ENCODE results near the gene NOXO1. TPM values are rescaled to one million over a fixed set of nuclear protein-coding genes. Genes with fewer than 3 reads are reported as not detected.
"Not testable (repeated sequence)": the region's sequence is repeated elsewhere in the genome, so short reads cannot be mapped to it uniquely, and the experiment has no call there.

Gene NOXO1
- total and polyA plus RNA-seq, 9 of the 15 experiments (the other 6 are each of a cell fraction or from before 2014, with no cell fraction given), result not detected

DNA sequence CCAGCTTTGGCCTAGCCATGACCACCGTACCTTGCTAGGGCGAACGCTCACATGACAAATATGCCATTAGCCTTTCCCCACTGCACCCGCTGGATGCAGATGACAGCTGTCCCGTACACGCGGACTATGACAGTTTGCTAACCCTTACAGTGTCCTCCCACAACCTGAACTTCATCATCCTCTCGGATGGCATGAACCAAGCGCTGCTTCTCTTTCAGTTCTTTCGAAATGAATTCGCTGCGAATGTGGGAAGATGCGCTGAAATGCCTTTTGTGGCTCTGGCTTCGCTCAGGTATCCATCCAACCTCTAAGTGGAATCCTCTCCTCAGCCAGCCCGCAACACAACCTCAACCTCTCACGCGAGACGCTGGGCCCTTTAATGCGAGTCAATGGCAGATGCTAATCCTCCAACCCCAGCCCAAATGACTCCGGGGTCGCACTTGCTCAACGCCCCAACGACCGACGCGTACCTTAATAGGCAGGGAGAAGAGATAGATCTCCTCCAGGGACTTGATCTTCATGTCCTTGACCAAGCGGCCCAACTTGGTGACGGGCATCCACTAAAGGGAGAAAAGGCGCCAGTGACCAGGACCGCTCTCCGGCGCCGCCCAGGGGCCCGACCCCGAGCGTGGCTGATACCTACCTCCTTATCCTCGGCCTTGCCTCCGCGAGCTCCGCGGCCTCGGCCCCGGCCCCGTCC, 17.3 kb downstream of the NOXO1 start (continued):
- TF ChIP-seq, protein P1, sequence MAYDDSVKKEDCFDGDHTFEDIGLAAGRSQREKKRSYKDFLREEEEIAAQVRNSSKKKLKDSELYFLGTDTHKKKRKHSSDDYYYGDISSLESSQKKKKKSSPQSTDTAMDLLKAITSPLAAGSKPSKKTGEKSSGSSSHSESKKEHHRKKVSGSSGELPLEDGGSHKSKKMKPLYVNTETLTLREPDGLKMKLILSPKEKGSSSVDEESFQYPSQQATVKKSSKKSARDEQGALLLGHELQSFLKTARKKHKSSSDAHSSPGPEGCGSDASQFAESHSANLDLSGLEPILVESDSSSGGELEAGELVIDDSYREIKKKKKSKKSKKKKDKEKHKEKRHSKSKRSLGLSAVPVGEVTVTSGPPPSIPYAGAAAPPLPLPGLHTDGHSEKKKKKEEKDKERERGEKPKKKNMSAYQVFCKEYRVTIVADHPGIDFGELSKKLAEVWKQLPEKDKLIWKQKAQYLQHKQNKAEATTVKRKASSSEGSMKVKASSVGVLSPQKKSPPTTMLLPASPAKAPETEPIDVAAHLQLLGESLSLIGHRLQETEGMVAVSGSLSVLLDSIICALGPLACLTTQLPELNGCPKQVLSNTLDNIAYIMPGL (CRISPR knock-in tag; IDR thresholded peaks at IDR 0.05), result peak; percentile 71; the same call in 1 of the 2 replicates

DNA sequence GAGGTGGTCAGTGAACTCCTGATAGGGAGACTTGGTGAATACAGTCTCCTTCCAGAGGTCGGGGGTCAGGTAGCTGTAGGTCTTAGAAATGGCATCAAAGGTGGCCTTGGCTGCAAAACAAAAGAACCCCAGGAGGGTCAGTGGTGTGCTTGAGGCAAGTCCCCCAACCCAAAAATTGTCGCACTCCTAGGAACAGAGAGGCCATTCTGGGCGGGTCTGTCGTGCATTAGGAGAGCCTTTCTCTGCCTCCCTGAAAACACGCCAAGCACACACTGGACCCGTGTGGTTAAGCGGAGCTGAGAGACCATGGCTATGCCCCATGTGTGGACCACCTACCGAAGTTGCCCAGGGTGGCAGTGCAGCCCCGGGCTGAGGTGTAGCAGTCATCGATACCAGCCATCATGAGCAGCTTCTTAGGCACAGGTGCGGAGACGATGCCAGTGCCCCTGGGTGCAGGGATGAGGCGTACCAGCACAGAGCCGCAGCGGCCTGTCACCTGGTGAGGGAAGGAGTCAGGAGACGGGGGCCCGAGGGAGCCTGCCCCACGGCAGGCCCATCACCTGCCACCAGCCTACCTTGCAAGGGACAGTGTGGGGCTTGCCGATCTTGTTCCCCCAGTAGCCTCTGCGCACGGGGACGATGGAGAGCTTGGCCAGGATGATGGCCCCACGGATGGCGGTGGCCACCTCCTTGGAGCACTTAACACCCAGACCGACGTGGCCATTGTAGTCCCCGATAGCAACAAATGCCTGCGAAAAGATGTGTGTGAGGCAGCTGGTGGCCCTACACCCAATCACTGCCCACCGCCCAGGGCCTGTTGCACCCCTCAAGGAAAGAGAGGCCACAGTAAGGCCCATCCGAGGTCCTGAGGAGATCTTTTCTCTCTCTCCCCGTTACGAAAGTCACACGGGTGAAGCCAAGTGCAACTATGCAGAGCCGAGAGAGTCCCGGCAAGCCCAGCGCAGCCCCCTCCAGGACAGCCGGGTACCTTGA, 18.8 kb downstream of the NOXO1 start:
- Histone ChIP-seq H3K27ac (ENCODE audit: extremely low read depth, low read depth, low read length) (peak overlapping the region; percentile 85; the same call in 2 of the 3 replicates), H4K20me1 (replicated peaks; ENCODE audit: control insufficient read depth, insufficient read depth, low read length) (peaks cover 35% of the 10 kb centered on the region), H3K4me2 (ENCODE audit: insufficient read depth, low read length) (peak overlapping the region; percentile 100), H3K9ac (ENCODE audit: insufficient read depth in 1 of 2, low read depth in 2 of 2, low read length in 2 of 2) (peak overlapping the region; percentile 93 to 94), H3K4me1 (replicated peaks in 1 of 2; ENCODE audit: control insufficient read depth in 2 of 2, insufficient read depth in 2 of 2, low read length in 2 of 2) (peaks cover 8 to 62% of the 10 kb centered on the region in 2 experiments; a peak in 4 of 5 replicates), H3K4me3 (peak overlapping the region; percentile 89), H3K36me3 (ENCODE audit: control insufficient read depth, insufficient read depth, low read length) (peaks cover 38% of the 10 kb centered on the region), H3K79me2 (ENCODE audit: control insufficient read depth, insufficient read depth, low read length) (peaks cover 75% of the 10 kb centered on the region)
- H3K27me3 ChIP-seq (ENCODE audit: control insufficient read depth in 2 of 2, insufficient read depth in 2 of 2, low read length in 2 of 2); FAIRE-seq; H3K9me1 ChIP-seq (ENCODE audit: control insufficient read depth, insufficient read depth, low read length); H2AFZ ChIP-seq (ENCODE audit: low read depth, low read length); intact Hi-C loops (cut with micrococcal nuclease); H3K9me3 ChIP-seq (replicated peaks; ENCODE audit: control insufficient read depth, insufficient read depth, low read depth, low read length); ATAC-seq; in situ Hi-C loops (cut with MboI): not testable (repeated sequence)
- WGBS (ENCODE audit: insufficient coverage, low coverage, missing lambda C conversion rate), result 17% methylated on average over 31 of the region's 37 CpGs
- TSS peak; percentile 85 for BruUV-seq (replicated peaks)
- ChIA-PET CTCF (ENCODE audit: low intra/inter-chr PET ratio) (interaction anchor here (0.7 kb wide), 1 partner anchor 65 kb away, joined by 4 read pairs; no protein-coding TSS in a partner anchor), POLR2A (interaction anchor here (0.9 to 3.9 kb wide), 8 partner anchors 9 to 191 kb away, joined by 3 to 44 read pairs (median 4); partner anchors contain the start of genes EME2, MRPS34, RPL3L and TBL3)
- DNase-seq (ENCODE audit: extremely low read depth in 1 of 4, low spot score in 3 of 4), result peak in 1 of 4 experiments; percentile 19
- TF ChIP-seq, protein P2, sequence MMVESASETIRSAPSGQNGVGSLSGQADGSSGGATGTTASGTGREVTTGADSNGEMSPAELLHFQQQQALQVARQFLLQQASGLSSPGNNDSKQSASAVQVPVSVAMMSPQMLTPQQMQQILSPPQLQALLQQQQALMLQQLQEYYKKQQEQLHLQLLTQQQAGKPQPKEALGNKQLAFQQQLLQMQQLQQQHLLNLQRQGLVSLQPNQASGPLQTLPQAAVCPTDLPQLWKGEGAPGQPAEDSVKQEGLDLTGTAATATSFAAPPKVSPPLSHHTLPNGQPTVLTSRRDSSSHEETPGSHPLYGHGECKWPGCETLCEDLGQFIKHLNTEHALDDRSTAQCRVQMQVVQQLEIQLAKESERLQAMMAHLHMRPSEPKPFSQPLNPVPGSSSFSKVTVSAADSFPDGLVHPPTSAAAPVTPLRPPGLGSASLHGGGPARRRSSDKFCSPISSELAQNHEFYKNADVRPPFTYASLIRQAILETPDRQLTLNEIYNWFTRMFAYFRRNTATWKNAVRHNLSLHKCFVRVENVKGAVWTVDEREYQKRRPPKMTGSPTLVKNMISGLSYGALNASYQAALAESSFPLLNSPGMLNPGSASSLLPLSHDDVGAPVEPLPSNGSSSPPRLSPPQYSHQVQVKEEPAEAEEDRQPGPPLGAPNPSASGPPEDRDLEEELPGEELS (CRISPR knock-in tag; IDR thresholded peaks at IDR 0.05; ENCODE audit: borderline replicate concordance), result peak; percentile 36; the same call in 1 of the 2 replicates
- TF ChIP-seq POLR2G (IDR thresholded peaks at IDR 0.05; ENCODE audit: low read depth, low read length) (peak; percentile 72), POLR2A (conservative IDR thresholded peaks at IDR 0.05) (peak; percentile 67), RBFOX2 (IDR thresholded peaks at IDR 0.05; ENCODE audit: low read depth, low read length) (peak; percentile 75)

Data from K562 (cell line).